ENCODE measurements around the gene RASGEF1C.

The RASGEF1C gene

DNA sequence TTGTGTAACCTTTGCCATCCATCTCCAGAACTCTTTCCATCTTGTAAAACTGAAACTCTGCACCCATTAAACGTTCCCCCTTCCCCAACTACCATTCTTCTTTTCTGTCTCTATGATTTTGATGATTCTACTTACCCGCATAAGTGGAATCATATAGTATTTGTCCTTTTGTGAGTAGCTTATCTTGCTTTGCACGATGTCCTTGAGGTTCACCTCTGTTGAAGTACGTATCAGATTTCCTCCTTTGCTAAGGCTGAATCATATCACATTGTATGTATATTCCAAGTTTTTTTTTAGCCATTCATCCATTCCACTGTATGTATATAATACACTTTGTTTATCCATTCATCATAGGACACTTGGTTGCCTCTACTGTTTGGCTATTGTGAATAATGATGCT, 134.5 kb downstream of the RASGEF1C start:
- H3K27ac ChIP-seq (replicated peaks) = no peak overlapping the region
- TF ChIP-seq, protein P1, sequence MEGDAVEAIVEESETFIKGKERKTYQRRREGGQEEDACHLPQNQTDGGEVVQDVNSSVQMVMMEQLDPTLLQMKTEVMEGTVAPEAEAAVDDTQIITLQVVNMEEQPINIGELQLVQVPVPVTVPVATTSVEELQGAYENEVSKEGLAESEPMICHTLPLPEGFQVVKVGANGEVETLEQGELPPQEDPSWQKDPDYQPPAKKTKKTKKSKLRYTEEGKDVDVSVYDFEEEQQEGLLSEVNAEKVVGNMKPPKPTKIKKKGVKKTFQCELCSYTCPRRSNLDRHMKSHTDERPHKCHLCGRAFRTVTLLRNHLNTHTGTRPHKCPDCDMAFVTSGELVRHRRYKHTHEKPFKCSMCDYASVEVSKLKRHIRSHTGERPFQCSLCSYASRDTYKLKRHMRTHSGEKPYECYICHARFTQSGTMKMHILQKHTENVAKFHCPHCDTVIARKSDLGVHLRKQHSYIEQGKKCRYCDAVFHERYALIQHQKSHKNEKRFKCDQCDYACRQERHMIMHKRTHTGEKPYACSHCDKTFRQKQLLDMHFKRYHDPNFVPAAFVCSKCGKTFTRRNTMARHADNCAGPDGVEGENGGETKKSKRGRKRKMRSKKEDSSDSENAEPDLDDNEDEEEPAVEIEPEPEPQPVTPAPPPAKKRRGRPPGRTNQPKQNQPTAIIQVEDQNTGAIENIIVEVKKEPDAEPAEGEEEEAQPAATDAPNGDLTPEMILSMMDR (IDR thresholded peaks at IDR 0.05; ENCODE audit: insufficient read depth, low read length) = no peak
- TF ChIP-seq POLR2AphosphoS5 (IDR thresholded peaks at IDR 0.05; ENCODE audit: low read depth) (no peak), SPI1 (IDR thresholded peaks at IDR 0.05; ENCODE audit: borderline replicate concordance, low read depth) (no peak), GABPA (IDR thresholded peaks at IDR 0.05; ENCODE audit: low read depth) (no peak)
- TF ChIP-seq, protein P2, sequence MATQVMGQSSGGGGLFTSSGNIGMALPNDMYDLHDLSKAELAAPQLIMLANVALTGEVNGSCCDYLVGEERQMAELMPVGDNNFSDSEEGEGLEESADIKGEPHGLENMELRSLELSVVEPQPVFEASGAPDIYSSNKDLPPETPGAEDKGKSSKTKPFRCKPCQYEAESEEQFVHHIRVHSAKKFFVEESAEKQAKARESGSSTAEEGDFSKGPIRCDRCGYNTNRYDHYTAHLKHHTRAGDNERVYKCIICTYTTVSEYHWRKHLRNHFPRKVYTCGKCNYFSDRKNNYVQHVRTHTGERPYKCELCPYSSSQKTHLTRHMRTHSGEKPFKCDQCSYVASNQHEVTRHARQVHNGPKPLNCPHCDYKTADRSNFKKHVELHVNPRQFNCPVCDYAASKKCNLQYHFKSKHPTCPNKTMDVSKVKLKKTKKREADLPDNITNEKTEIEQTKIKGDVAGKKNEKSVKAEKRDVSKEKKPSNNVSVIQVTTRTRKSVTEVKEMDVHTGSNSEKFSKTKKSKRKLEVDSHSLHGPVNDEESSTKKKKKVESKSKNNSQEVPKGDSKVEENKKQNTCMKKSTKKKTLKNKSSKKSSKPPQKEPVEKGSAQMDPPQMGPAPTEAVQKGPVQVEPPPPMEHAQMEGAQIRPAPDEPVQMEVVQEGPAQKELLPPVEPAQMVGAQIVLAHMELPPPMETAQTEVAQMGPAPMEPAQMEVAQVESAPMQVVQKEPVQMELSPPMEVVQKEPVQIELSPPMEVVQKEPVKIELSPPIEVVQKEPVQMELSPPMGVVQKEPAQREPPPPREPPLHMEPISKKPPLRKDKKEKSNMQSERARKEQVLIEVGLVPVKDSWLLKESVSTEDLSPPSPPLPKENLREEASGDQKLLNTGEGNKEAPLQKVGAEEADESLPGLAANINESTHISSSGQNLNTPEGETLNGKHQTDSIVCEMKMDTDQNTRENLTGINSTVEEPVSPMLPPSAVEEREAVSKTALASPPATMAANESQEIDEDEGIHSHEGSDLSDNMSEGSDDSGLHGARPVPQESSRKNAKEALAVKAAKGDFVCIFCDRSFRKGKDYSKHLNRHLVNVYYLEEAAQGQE (IDR thresholded peaks at IDR 0.05; ENCODE audit: insufficient replicate concordance, low read depth) = no peak
- no peak for DNase-seq (ENCODE audit: low read depth in 1 of 2, low spot score in 1 of 2)
- H3K27me3 ChIP-seq (ENCODE audit: insufficient read depth, poor library complexity, severe bottlenecking) = no peaks in the 10 kb centered on the region
- no peak overlapping the region for H3K4me3 ChIP-seq (replicated peaks; ENCODE audit: insufficient read depth, low read length)

DNA sequence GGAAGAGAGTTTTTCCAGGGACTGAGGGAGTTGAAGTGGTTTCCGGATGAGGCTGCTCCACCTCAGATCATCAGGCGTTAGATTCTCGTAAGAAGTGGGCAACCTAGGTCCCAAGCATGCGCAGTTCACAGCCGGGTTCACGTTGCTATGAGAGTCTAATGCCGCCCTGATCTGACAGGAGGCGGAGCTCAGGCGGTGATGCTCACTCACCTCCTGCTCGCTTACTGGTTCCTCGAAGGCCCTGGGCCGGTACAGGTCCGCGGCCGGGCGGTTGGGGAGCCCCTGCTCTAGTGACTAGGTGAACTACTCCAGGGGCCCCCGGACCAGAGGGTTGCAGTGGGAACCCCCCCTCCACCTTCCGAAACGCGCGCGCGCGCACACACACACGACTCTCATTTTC, 136.5 kb downstream of the RASGEF1C start:
- TF ChIP-seq, protein P1 (IDR thresholded peaks at IDR 0.05; ENCODE audit: insufficient read depth, low read length) = no peak
- TF ChIP-seq SPI1 (IDR thresholded peaks at IDR 0.05; ENCODE audit: borderline replicate concordance, low read depth) = no peak
- TF ChIP-seq, protein P2 (IDR thresholded peaks at IDR 0.05; ENCODE audit: insufficient replicate concordance, low read depth) = no peak
- no peak for TF ChIP-seq POLR2AphosphoS5 (IDR thresholded peaks at IDR 0.05; ENCODE audit: low read depth)
- no peak for TF ChIP-seq GABPA (IDR thresholded peaks at IDR 0.05; ENCODE audit: low read depth)
- DNase-seq (ENCODE audit: low read depth in 1 of 2, low spot score in 1 of 2) = no peak
- H3K27me3 ChIP-seq (ENCODE audit: insufficient read depth, poor library complexity, severe bottlenecking) = no peaks in the 10 kb centered on the region
- no peak overlapping the region for H3K27ac ChIP-seq (replicated peaks)
- no peak overlapping the region for H3K4me3 ChIP-seq (replicated peaks; ENCODE audit: insufficient read depth, low read length)

DNA sequence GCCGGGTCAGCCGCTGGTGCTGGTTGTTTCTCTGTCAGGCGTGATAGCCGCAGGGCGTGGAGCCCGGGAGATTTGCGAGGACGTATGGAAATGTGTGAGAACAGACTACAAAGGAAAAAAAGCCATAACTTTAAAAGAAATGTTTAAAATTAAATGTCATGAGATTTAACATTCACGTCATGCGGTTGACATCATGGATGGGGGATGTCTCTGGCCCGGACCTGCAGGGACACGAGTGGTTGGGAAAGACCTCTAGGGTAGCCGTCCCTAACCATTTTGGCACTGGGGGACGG, 136.8 kb downstream of the RASGEF1C start:
- H3K27me3 ChIP-seq (ENCODE audit: insufficient read depth, poor library complexity, severe bottlenecking) = no peaks in the 10 kb centered on the region
- H3K27ac ChIP-seq (replicated peaks) = no peak overlapping the region
- H3K4me3 ChIP-seq (replicated peaks; ENCODE audit: insufficient read depth, low read length) = no peak overlapping the region
- TF ChIP-seq, protein P2 (IDR thresholded peaks at IDR 0.05; ENCODE audit: insufficient replicate concordance, low read depth) = no peak
- no peak for TF ChIP-seq SPI1 (IDR thresholded peaks at IDR 0.05; ENCODE audit: borderline replicate concordance, low read depth)
- no peak; the same call in 1 of the 2 replicates for TF ChIP-seq POLR2AphosphoS5 (IDR thresholded peaks at IDR 0.05; ENCODE audit: low read depth)
- TF ChIP-seq, protein P1 (IDR thresholded peaks at IDR 0.05; ENCODE audit: insufficient read depth, low read length) = no peak
- TF ChIP-seq GABPA (IDR thresholded peaks at IDR 0.05; ENCODE audit: low read depth) = no peak
- DNase-seq (ENCODE audit: low read depth in 1 of 2, low spot score in 1 of 2) = no peak

All from HL-60 (cell line).